A549 (cell line): ENCODE measurements around the gene AKAP17A. TPM values are rescaled to one million over a fixed set of nuclear protein-coding genes. Genes with fewer than 3 reads are reported as not detected.

ENCODE experiments used
- ATAC-seq, 2 experiments: fragments of 200-7000 bp in 1 of 2; fragments of >200 bp in 1 of 2; cut with Nextera tagmentation in 1 of 2; cut with Tn5 transposase in 1 of 2; 3 replicates each; pipeline versions ENCODE4 v1.8.0 to v1.9.1; 2018 to 2020; ENCODE audit warnings: mild to moderate bottlenecking in 1 of 2, moderate library complexity in 1 of 2
- CTCF ChIA-PET: fragments of 300-600 bp; sonication (Branson Sonifier 250); formaldehyde crosslinking; extraction: SDS; loops from one replicate; lab custom pipeline; 2021; ENCODE audit warnings: antibody characterized with exemption, inconsistent platforms; lab: Yijun Ruan, JAX
- POLR2A ChIA-PET: fragments of 350-600 bp; formaldehyde crosslinking; extraction: SDS; loops from one replicate; lab custom pipeline; 2021; ENCODE audit warnings: antibody characterized with exemption, inconsistent platforms; lab: Yijun Ruan, JAX
- DNase-seq, 2 experiments: peaks; one replicate each; pipeline versions ENCODE4 v3.0.0 to v3.0.0-alpha.2; 2011 to 2016; ENCODE audit warnings: low read depth in 1 of 2, low spot score in 1 of 2
- FAIRE-seq: peaks from 2 replicates; lab custom pipeline; 2011; peaks lifted over from hg19 to GRCh38; lab: Jason Lieb, UNC
- H3K27ac ChIP-seq, 2 experiments: fragments of >200 bp; sonication (Bioruptor Twin); formaldehyde crosslinking; 3 replicates each; pipeline ENCODE4 v1.5.1; 2016 to 2017
- H3K4me1 ChIP-seq: fragments of >200 bp; sonication (Bioruptor Twin); formaldehyde crosslinking; 3 replicates; pipeline ENCODE4 v1.6.1; 2016
- H3K4me2 ChIP-seq: fragments of >200 bp; sonication (Bioruptor Twin); formaldehyde crosslinking; 3 replicates; pipeline ENCODE4 v1.6.1; 2016
- H3K4me3 ChIP-seq: fragments of >200 bp; sonication (Bioruptor Twin); formaldehyde crosslinking; 3 replicates; pipeline ENCODE4 v1.5.1; 2016
- H3K9me3 ChIP-seq: fragments of >200 bp; sonication (Bioruptor Twin); formaldehyde crosslinking; 3 replicates; pipeline ENCODE4 v1.6.1; 2016
- CBX8 ChIP-seq: fragments of 200-600 bp; sonication (generic); IDR thresholded peaks from 2 replicates; pipeline ENCODE4 v1.6.1; 2016
- ELK1 ChIP-seq: fragments of 150-350 bp; IDR thresholded peaks from 2 replicates; pipeline ENCODE4 v1.6.1; 2014; ENCODE audit warnings: low read depth, mild to moderate bottlenecking, low read length
- EP300 ChIP-seq, 2 experiments: fragments of >200 bp; sonication (Bioruptor Twin); formaldehyde crosslinking; IDR thresholded peaks; 2 replicates in 1 of 2; 3 replicates in 1 of 2; pipeline ENCODE4 v1.6.1; 2016 to 2017
- ESRRA ChIP-seq: fragments of 150-350 bp; IDR thresholded peaks from 2 replicates; pipeline ENCODE4 v1.6.1; 2014; ENCODE audit warnings: mild to moderate bottlenecking, low read length, borderline replicate concordance
- HDAC2 ChIP-seq: fragments of 200-600 bp; sonication (generic); IDR thresholded peaks from 2 replicates; pipeline ENCODE4 v1.6.1; 2016
- HEYL ChIP-seq: fragments of 250-450 bp; sonication (Bioruptor Pico); IDR thresholded peaks from 2 replicates; pipeline ENCODE4 v1.8.0; 2021; ENCODE audit warnings: mild to moderate bottlenecking, moderate library complexity
- JUNB ChIP-seq: fragments of >200 bp; sonication (Bioruptor Twin); formaldehyde crosslinking; IDR thresholded peaks from 2 replicates; pipeline ENCODE4 v1.6.1; 2016
- KDM5A ChIP-seq: fragments of 200-600 bp; sonication (generic); IDR thresholded peaks from 2 replicates; pipeline ENCODE4 v1.6.1; 2016; ENCODE audit warnings: antibody characterized with exemption, mild to moderate bottlenecking
- MAZ ChIP-seq: fragments of 150-350 bp; IDR thresholded peaks from 2 replicates; pipeline ENCODE4 v1.6.1; 2014; ENCODE audit warnings: antibody characterized with exemption, low read depth, low read length, borderline replicate concordance
- MYC ChIP-seq: IDR thresholded peaks from 2 replicates; pipeline ENCODE4 v1.6.1; 2012; ENCODE audit warnings: mild to moderate bottlenecking, inconsistent platforms, low read length, improper control_type of control experiment, borderline replicate concordance
- NR3C1 ChIP-seq: fragments of >200 bp; sonication (Bioruptor Twin); formaldehyde crosslinking; IDR thresholded peaks from 3 replicates; pipeline ENCODE4 v1.6.1; 2017
- POLR2AphosphoS2 ChIP-seq: conservative IDR thresholded peaks from 2 replicates; pipeline ENCODE4 v1.6.1; 2012; ENCODE audit warnings: low read length, improper control_type of control experiment, inconsistent platforms
- RAD21 ChIP-seq, 2 experiments: fragments of >200 bp in 1 of 2; sonication (Bioruptor Twin) in 1 of 2; formaldehyde crosslinking in 1 of 2; IDR thresholded peaks in 1 of 2; conservative IDR thresholded peaks in 1 of 2; 2 replicates in 1 of 2; 3 replicates in 1 of 2; pipeline ENCODE4 v1.6.1; 2012 to 2018; ENCODE audit warnings: inconsistent platforms in 1 of 2
- SMC3 ChIP-seq: fragments of >200 bp; sonication (Bioruptor Twin); formaldehyde crosslinking; IDR thresholded peaks from 3 replicates; pipeline ENCODE4 v1.6.1; 2018; ENCODE audit warnings: inconsistent platforms
- TFCP2L1 ChIP-seq: fragments of 250-450 bp; sonication (Bioruptor Pico); IDR thresholded peaks from 2 replicates; pipeline ENCODE4 v1.5.0; 2021; ENCODE audit warnings: mild to moderate bottlenecking
- TP53 ChIP-seq: fragments of 250-450 bp; sonication (Bioruptor Pico); IDR thresholded peaks from 2 replicates; pipeline ENCODE4 v1.5.0; 2021; ENCODE audit warnings: mild to moderate bottlenecking, moderate library complexity
- ZNF302 ChIP-seq: fragments of 250-450 bp; sonication (Bioruptor Pico); IDR thresholded peaks from 2 replicates; pipeline ENCODE4 v1.9.0; 2021; ENCODE audit warnings: inconsistent platforms, mild to moderate bottlenecking, moderate library complexity
- ZSCAN20 ChIP-seq: fragments of 250-450 bp; sonication (Bioruptor Pico); IDR thresholded peaks from 2 replicates; pipeline ENCODE4 v1.8.0; 2022; ENCODE audit warnings: mild to moderate bottlenecking, moderate library complexity
- WGBS: methylation state at CpG from one replicate; pipeline ENCODE4 v1.1.6; 2017; ENCODE audit errors: missing lambda C conversion rate; 5-methylcytosine and 5-hydroxymethylcytosine counted together
- polyA plus RNA-seq, 4 experiments: library from polyadenylated mRNA; depleted of rRNA in 3 of 4; stranded (reverse); fragments of >200 nt; fragmentation: RNase III in 1 of 4; extraction: RNeasy Plus Mini Kit Qiagen cat#74134 plus additional on column Dnase treatment in 1 of 4; gene quantifications; 2 replicates in 3 of 4; 3 replicates in 1 of 4; pipeline ENCODE4 v1.2.3, GENCODE V29; 2011 to 2017
- TF ChIP-seq, protein P1 (sequence below): fragments of 250-450 bp; sonication (Bioruptor Pico); IDR thresholded peaks from 2 replicates; pipeline ENCODE4 v1.5.0; 2020; ENCODE audit warnings: low read depth, mild to moderate bottlenecking, moderate library complexity
- TF ChIP-seq, protein P2 (sequence below): fragments of 450-650 bp; IDR thresholded peaks from 2 replicates; pipeline ENCODE4 v1.6.1; 2014; ENCODE audit warnings: antibody characterized with exemption
- TF ChIP-seq, protein P3 (sequence below): fragments of >200 bp; sonication (Bioruptor Twin); formaldehyde crosslinking; IDR thresholded peaks from 3 replicates; pipeline ENCODE4 v1.6.1; 2016

AKAP17A gene
- polyA plus RNA-seq, 2 of the 4 experiments (the other 2 are of a cell fraction), result 24.9 to 32.9 TPM

DNA sequence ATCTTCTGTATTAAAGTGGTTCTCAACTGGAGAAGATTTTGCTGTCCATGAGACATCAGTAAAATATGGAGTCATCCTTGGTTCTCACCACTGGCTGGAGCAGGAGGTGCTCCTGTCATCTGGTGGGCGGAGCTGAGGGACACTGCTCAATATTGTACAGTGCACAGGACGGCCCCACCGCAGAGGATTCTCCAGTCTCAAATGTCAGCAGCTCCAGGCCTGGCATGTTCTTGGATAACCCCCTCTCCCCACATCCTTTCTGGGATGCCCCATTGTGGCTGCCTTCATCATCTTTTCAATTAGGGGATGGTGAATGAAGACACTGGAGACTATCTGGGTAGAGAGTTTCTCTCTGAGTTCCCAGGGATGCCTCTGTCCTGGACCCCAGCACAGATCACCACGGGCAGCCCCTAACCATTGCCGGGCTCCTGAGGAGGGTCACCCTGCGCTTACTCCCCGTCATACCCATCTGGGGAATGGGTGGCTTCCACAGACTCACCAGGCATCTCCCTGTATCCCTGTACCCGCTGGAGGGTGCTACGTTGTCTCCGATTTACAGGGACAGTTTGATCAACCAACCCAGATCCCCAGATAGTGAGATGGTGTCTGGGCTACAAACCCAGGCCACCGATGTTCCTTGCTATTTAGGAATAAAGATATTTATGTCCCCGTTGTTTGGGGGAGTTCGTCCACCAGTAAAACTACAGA lies 32.5 kb upstream of the AKAP17A start:
- Histone ChIP-seq H3K4me3 (no peak overlapping the region), H3K9me3 (no peaks in the 10 kb centered on the region; the same call in 1 of the 3 replicates), H3K4me1 (no peaks in the 10 kb centered on the region), H3K4me2 (no peak overlapping the region), H3K27ac (no peak overlapping the region)
- ATAC-seq (peak; percentile 21 to 60; a peak in 1 of 6 replicates), DNase-seq (no peak), FAIRE-seq (no peak)
- TF ChIP-seq ESRRA, result no peak
- TF ChIP-seq, protein P1, sequence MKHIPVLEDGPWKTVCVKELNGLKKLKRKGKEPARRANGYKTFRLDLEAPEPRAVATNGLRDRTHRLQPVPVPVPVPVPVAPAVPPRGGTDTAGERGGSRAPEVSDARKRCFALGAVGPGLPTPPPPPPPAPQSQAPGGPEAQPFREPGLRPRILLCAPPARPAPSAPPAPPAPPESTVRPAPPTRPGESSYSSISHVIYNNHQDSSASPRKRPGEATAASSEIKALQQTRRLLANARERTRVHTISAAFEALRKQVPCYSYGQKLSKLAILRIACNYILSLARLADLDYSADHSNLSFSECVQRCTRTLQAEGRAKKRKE (CRISPR knock-in tag), result no peak
- no peak for TF ChIP-seq EP300 (IDR thresholded peaks at IDR 0.05)
- TF ChIP-seq, protein P2, sequence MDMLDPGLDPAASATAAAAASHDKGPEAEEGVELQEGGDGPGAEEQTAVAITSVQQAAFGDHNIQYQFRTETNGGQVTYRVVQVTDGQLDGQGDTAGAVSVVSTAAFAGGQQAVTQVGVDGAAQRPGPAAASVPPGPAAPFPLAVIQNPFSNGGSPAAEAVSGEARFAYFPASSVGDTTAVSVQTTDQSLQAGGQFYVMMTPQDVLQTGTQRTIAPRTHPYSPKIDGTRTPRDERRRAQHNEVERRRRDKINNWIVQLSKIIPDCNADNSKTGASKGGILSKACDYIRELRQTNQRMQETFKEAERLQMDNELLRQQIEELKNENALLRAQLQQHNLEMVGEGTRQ, result no peak
- TF ChIP-seq RAD21 (conservative IDR thresholded peaks at IDR 0.05 in 1 of 2, IDR thresholded peaks at IDR 0.05 in 1 of 2), result no peak
- TF ChIP-seq SMC3, result no peak
- TF ChIP-seq KDM5A, result no peak
- TF ChIP-seq ELK1, result no peak
- TF ChIP-seq JUNB, result no peak
- no peak for TF ChIP-seq TP53 (CRISPR knock-in tag)
- TF ChIP-seq ZSCAN20 (CRISPR knock-in tag), result no peak
- TF ChIP-seq NR3C1, result no peak
- no peak for TF ChIP-seq HEYL
- no peak for TF ChIP-seq ZNF302 (CRISPR knock-in tag)
- TF ChIP-seq MAZ, result no peak
- TF ChIP-seq HDAC2, result no peak
- ChIA-PET CTCF (no interaction called here), POLR2A (no interaction called here)
- WGBS, result 44% methylated on average over 13 of the region's 13 CpGs

- Histone ChIP-seq H3K4me2 (no peak overlapping the region), H3K4me1 (peaks cover 5% of the 10 kb centered on the region; the same call in 2 of the 3 replicates), H3K9me3 (no peaks in the 10 kb centered on the region), H3K27ac (no peak overlapping the region), H3K4me3 (no peak overlapping the region)
- ChIA-PET CTCF (no interaction called here), POLR2A (no interaction called here)
- WGBS, result 46% methylated on average over 2 of the region's 2 CpGs
- TF ChIP-seq, protein P3, sequence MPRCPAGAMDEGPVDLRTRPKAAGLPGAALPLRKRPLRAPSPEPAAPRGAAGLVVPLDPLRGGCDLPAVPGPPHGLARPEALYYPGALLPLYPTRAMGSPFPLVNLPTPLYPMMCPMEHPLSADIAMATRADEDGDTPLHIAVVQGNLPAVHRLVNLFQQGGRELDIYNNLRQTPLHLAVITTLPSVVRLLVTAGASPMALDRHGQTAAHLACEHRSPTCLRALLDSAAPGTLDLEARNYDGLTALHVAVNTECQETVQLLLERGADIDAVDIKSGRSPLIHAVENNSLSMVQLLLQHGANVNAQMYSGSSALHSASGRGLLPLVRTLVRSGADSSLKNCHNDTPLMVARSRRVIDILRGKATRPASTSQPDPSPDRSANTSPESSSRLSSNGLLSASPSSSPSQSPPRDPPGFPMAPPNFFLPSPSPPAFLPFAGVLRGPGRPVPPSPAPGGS, result no peak
- TF ChIP-seq MYC (no peak), HEYL (no peak), POLR2AphosphoS2 (no peak), ZSCAN20 (CRISPR knock-in tag) (no peak), JUNB (no peak), CBX8 (no peak), TFCP2L1 (CRISPR knock-in tag) (no peak)
- FAIRE-seq (no peak), DNase-seq (no peak), ATAC-seq (no peak)
Measured at GRCh38 chrX:1561164-1561563, 30.2 kb upstream of the AKAP17A start.
